WTC11 (cell line): Measurements from ENCODE around the gene SPTLC2. TPM values are rescaled to one million over a fixed set of nuclear protein-coding genes. Genes with fewer than 3 reads are reported as not detected.

Source experiments
- ATAC-seq: fragments of 200-7000 bp; cut with Tn5 transposase; 2 replicates; pipeline ENCODE4 v1.10.0; 2021; ENCODE audit warnings: mild to moderate bottlenecking, moderate library complexity
- CTCF ChIA-PET: fragments of 300-600 bp; sonication (Branson Sonifier 250); formaldehyde crosslinking; loops from one replicate; lab custom pipeline; 2021; ENCODE audit warnings: antibody characterized with exemption; lab: Charles Lee
- POLR2A ChIA-PET: fragments of 350-600 bp; sonication (Branson Sonifier 250); formaldehyde crosslinking; loops from one replicate; lab custom pipeline; 2021; ENCODE audit warnings: antibody characterized with exemption; lab: Charles Lee
- DNase-seq: peaks from one replicate; pipeline ENCODE4 v3.0.0; 2021; ENCODE audit warnings: low spot score
- H3K27ac Mint-ChIP-seq: 2 replicates; pipeline ENCODE4 v1.8.0; 2021; ENCODE audit warnings: mixed read lengths
- H3K27me3 Mint-ChIP-seq: 2 replicates; pipeline ENCODE4 v1.8.0; 2021; ENCODE audit warnings: low read depth, mild to moderate bottlenecking, moderate library complexity, mixed read lengths
- H3K36me3 Mint-ChIP-seq: 2 replicates; pipeline ENCODE4 v1.8.0; 2021; ENCODE audit warnings: mixed read lengths
- H3K4me1 Mint-ChIP-seq: 2 replicates; pipeline ENCODE4 v1.8.0; 2022; ENCODE audit warnings: mixed read lengths
- H3K4me3 Mint-ChIP-seq: 2 replicates; pipeline ENCODE4 v1.8.0; 2021; ENCODE audit warnings: mild to moderate bottlenecking, moderate library complexity, mixed read lengths
- H3K9me3 Mint-ChIP-seq: 2 replicates; pipeline ENCODE4 v1.8.0; 2021; ENCODE audit warnings: mixed read lengths
- CDX4 ChIP-seq: fragments of 250-450 bp; sonication (Bioruptor Pico); IDR thresholded peaks from 2 replicates; pipeline ENCODE4 v1.9.0; 2021; ENCODE audit warnings: moderate library complexity, mild to moderate bottlenecking, inconsistent platforms, borderline replicate concordance
- E2F4 ChIP-seq: sonication (generic); formaldehyde crosslinking; IDR thresholded peaks from 2 replicates; pipeline ENCODE4 v1.8.1; 2022; ENCODE audit warnings: low read depth, mild to moderate bottlenecking, moderate library complexity, missing genetic modification reagents, borderline replicate concordance
- ERG ChIP-seq: fragments of 250-450 bp; sonication (Bioruptor Pico); IDR thresholded peaks from 2 replicates; pipeline ENCODE4 v1.8.0; 2021; ENCODE audit warnings: mild to moderate bottlenecking
- ETV6 ChIP-seq: sonication (generic); formaldehyde crosslinking; IDR thresholded peaks from 2 replicates; pipeline ENCODE4 v1.8.1; 2022; ENCODE audit warnings: mild to moderate bottlenecking, missing genetic modification reagents
- GABPB1 ChIP-seq: sonication (generic); formaldehyde crosslinking; IDR thresholded peaks from 2 replicates; pipeline ENCODE4 v1.8.1; 2023; ENCODE audit warnings: mild to moderate bottlenecking, missing genetic modification reagents
- HMGA2 ChIP-seq: fragments of 250-450 bp; sonication (Bioruptor Pico); IDR thresholded peaks from 2 replicates; pipeline ENCODE4 v1.4.0; 2021; ENCODE audit warnings: mild to moderate bottlenecking, moderate library complexity
- HMGXB4 ChIP-seq: sonication (generic); formaldehyde crosslinking; IDR thresholded peaks from 2 replicates; pipeline ENCODE4 v1.8.1; 2023; ENCODE audit warnings: mild to moderate bottlenecking, moderate library complexity, missing genetic modification reagents
- TCF7 ChIP-seq: sonication (generic); formaldehyde crosslinking; IDR thresholded peaks from 2 replicates; pipeline ENCODE4 v1.8.0; 2022; ENCODE audit warnings: mild to moderate bottlenecking, low read depth, missing genetic modification reagents, moderate library complexity
- ZNF121 ChIP-seq: sonication (generic); formaldehyde crosslinking; IDR thresholded peaks from 2 replicates; pipeline ENCODE4 v1.8.0; 2023; ENCODE audit warnings: missing genetic modification reagents
- ZNF671 ChIP-seq: fragments of 250-450 bp; sonication (Bioruptor Pico); IDR thresholded peaks from 2 replicates; pipeline ENCODE4 v1.8.0; 2021; ENCODE audit warnings: mild to moderate bottlenecking
- ZSCAN18 ChIP-seq: fragments of 250-450 bp; sonication (Bioruptor Pico); IDR thresholded peaks from 2 replicates; pipeline ENCODE4 v2.1.2; 2022; ENCODE audit warnings: mild to moderate bottlenecking, moderate library complexity
- total RNA-seq: library from RNA; stranded (reverse); gene quantifications from 3 replicates; pipeline ENCODE4 v1.2.3, GENCODE V29; 2021

The SPTLC2 gene
- total RNA-seq, 1 experiment from 2014 or later: 40.1 TPM

- H3K36me3 Mint-ChIP-seq: peaks cover 18% of the 10 kb centered on the region
- no peaks in the 10 kb centered on the region for H3K4me1 Mint-ChIP-seq
- peak overlapping the region; percentile 74; the same call in 1 of the 2 replicates for H3K27ac Mint-ChIP-seq
- 0 out of 2 replicates have a peak, but pooled peaks cover 4% of the 10 kb centered on the region for H3K9me3 Mint-ChIP-seq
- H3K27me3 Mint-ChIP-seq: no peaks in the 10 kb centered on the region
- no peak for DNase-seq
- no peak for TF ChIP-seq ZSCAN18 (CRISPR knock-in tag)
- TF ChIP-seq, all 79 proteins: peak for 0
- ATAC-seq: no peak
- no peak overlapping the region for H3K4me3 Mint-ChIP-seq
- ChIA-PET CTCF (no interaction called here), POLR2A (no interaction called here)
These were observed 107.1 kb downstream of the SPTLC2 start for GRCh38 chr14:77509366-77509765.

- H3K9me3 Mint-ChIP-seq: 0 out of 2 replicates have a peak, but pooled peaks cover 7% of the 10 kb centered on the region
- DNase-seq (no peak), ATAC-seq (no peak)
- no peak overlapping the region for H3K4me3 Mint-ChIP-seq
- no peak for TF ChIP-seq CDX4 (CRISPR knock-in tag)
- ChIA-PET CTCF (no interaction called here), POLR2A (no interaction called here)
- H3K27ac Mint-ChIP-seq: no peak overlapping the region
- no peaks in the 10 kb centered on the region for H3K4me1 Mint-ChIP-seq
- H3K36me3 Mint-ChIP-seq: peaks cover 18% of the 10 kb centered on the region
- H3K27me3 Mint-ChIP-seq: no peaks in the 10 kb centered on the region
These were observed 107.6 kb downstream of the SPTLC2 start for GRCh38 chr14:77508876-77509275.

- POLR2A ChIA-PET: no interaction called here
- CTCF ChIA-PET: no interaction called here
These were observed 108.2 kb downstream of the SPTLC2 start for GRCh38 chr14:77508249-77508648.

GRCh38 chr14:77507762-77508161, 108.7 kb downstream of the SPTLC2 start:
- POLR2A ChIA-PET: no interaction called here
- ATAC-seq (no peak), DNase-seq (no peak)
- peak; percentile 38; the same call in 1 of the 2 replicates for TF ChIP-seq ZNF121 (CRISPR knock-in tag)
- no peak for TF ChIP-seq HMGA2 (CRISPR knock-in tag)
- no peak for TF ChIP-seq ZNF671 (CRISPR knock-in tag)
- no peak for TF ChIP-seq TCF7 (CRISPR knock-in tag)
- TF ChIP-seq ETV6 (CRISPR knock-in tag): no peak
- peaks cover 13% of the 10 kb centered on the region for H3K9me3 Mint-ChIP-seq
- CTCF ChIA-PET: no interaction called here
- H3K4me3 Mint-ChIP-seq: no peak overlapping the region
- H3K4me1 Mint-ChIP-seq: no peaks in the 10 kb centered on the region
- no peaks in the 10 kb centered on the region; the same call in 1 of the 2 replicates for H3K27me3 Mint-ChIP-seq
- H3K36me3 Mint-ChIP-seq: peaks cover 21% of the 10 kb centered on the region
- H3K27ac Mint-ChIP-seq: no peak overlapping the region

More at GRCh38 chr14:77508249-77508648, 108.2 kb downstream of the SPTLC2 start:
- ATAC-seq: no peak
- H3K4me1 Mint-ChIP-seq: no peaks in the 10 kb centered on the region
- H3K27ac Mint-ChIP-seq: no peak overlapping the region
- H3K9me3 Mint-ChIP-seq: peaks cover 9% of the 10 kb centered on the region
- TF ChIP-seq E2F4: no peak
- no peak for TF ChIP-seq HMGXB4
- no peak for TF ChIP-seq ERG
- 0 out of 2 replicates have a peak, but pooled peaks have one; percentile 31 for TF ChIP-seq GABPB1 (CRISPR knock-in tag)
- no peak overlapping the region for H3K4me3 Mint-ChIP-seq
- peaks cover 19% of the 10 kb centered on the region for H3K36me3 Mint-ChIP-seq
- no peak for DNase-seq
- no peaks in the 10 kb centered on the region; the same call in 1 of the 2 replicates for H3K27me3 Mint-ChIP-seq
